ENCODE measurements around the gene UNC13D. TPM values are rescaled to one million over a fixed set of nuclear protein-coding genes. Genes with fewer than 3 reads are reported as not detected.

UNC13D gene
- total RNA-seq, 1 donor from 2014 or later, result 4.7 TPM

GRCh38 chr17:75831032-75831571 lies 13.1 kb downstream of the UNC13D start:
- Histone ChIP-seq H3K27me3 (ENCODE audit: control insufficient read depth, insufficient read depth, low read length) (no peaks in the 10 kb centered on the region), H3K4me3 (ENCODE audit: low read depth, low read length) (no peak overlapping the region), H3K36me3 (ENCODE audit: control insufficient read depth, insufficient read depth, low read length) (peaks cover 3% of the 10 kb centered on the region)
- FAIRE-seq (no peak), DNase-seq (ENCODE audit: low read depth) (no peak)
- TF ChIP-seq CTCF (IDR thresholded peaks at IDR 0.05; ENCODE audit: insufficient read depth, low read length, severe bottlenecking), result no peak

GRCh38 chr17:75830164-75831031 lies 13.8 kb downstream of the UNC13D start:
- DNase-seq (ENCODE audit: low read depth), result no peak
- no peaks in the 10 kb centered on the region for H3K27me3 ChIP-seq (ENCODE audit: control insufficient read depth, insufficient read depth, low read length)

GRCh38 chr17:75829747-75830146 lies 14.5 kb downstream of the UNC13D start:
- Histone ChIP-seq H3K4me3 (ENCODE audit: low read depth, low read length) (no peak overlapping the region), H3K27me3 (ENCODE audit: control insufficient read depth, insufficient read depth, low read length) (no peaks in the 10 kb centered on the region), H3K36me3 (ENCODE audit: control insufficient read depth, insufficient read depth, low read length) (peaks cover 3% of the 10 kb centered on the region)
- no peak for DNase-seq (ENCODE audit: low read depth)
- TF ChIP-seq CTCF (IDR thresholded peaks at IDR 0.05; ENCODE audit: insufficient read depth, low read length, severe bottlenecking), result no peak
- FAIRE-seq, result no peak

More at GRCh38 chr17:75830164-75831031, 13.8 kb downstream of the UNC13D start:
- Histone ChIP-seq H3K36me3 (ENCODE audit: control insufficient read depth, insufficient read depth, low read length) (peaks cover 3% of the 10 kb centered on the region), H3K4me3 (ENCODE audit: low read depth, low read length) (no peak overlapping the region)
- FAIRE-seq, result no peak
- TF ChIP-seq CTCF (IDR thresholded peaks at IDR 0.05; ENCODE audit: insufficient read depth, low read length, severe bottlenecking), result peak; percentile 62

- Histone ChIP-seq H3K27me3 (ENCODE audit: control insufficient read depth, insufficient read depth, low read length) (no peaks in the 10 kb centered on the region), H3K36me3 (ENCODE audit: control insufficient read depth, insufficient read depth, low read length) (peaks cover 4% of the 10 kb centered on the region), H3K4me3 (ENCODE audit: low read depth, low read length) (no peak overlapping the region)
- TF ChIP-seq CTCF (IDR thresholded peaks at IDR 0.05; ENCODE audit: insufficient read depth, low read length, severe bottlenecking), result no peak
- DNase-seq (ENCODE audit: low read depth) (no peak), FAIRE-seq (no peak)
Measured at GRCh38 chr17:75828741-75829140, 15.5 kb downstream of the UNC13D start.

- FAIRE-seq (no peak), DNase-seq (ENCODE audit: low read depth) (no peak)
- Histone ChIP-seq H3K36me3 (ENCODE audit: control insufficient read depth, insufficient read depth, low read length) (peaks cover 5% of the 10 kb centered on the region), H3K27me3 (ENCODE audit: control insufficient read depth, insufficient read depth, low read length) (no peaks in the 10 kb centered on the region), H3K4me3 (ENCODE audit: low read depth, low read length) (no peak overlapping the region)
- no peak for TF ChIP-seq CTCF (IDR thresholded peaks at IDR 0.05; ENCODE audit: insufficient read depth, low read length, severe bottlenecking)
Measured at GRCh38 chr17:75828076-75828400, 16.2 kb downstream of the UNC13D start.
